GM21576 (cell line): ENCODE results near the gene COL18A1.

Experiments used
- ATAC-seq: cut with Tn5 transposase; IDR thresholded peaks from one replicate; pipeline ENCODE4 v1.9.1; 2021; ENCODE audit warnings: mild to moderate bottlenecking, moderate library complexity; ENCODE audit not compliant: unreplicated experiment

Gene COL18A1

DNA sequence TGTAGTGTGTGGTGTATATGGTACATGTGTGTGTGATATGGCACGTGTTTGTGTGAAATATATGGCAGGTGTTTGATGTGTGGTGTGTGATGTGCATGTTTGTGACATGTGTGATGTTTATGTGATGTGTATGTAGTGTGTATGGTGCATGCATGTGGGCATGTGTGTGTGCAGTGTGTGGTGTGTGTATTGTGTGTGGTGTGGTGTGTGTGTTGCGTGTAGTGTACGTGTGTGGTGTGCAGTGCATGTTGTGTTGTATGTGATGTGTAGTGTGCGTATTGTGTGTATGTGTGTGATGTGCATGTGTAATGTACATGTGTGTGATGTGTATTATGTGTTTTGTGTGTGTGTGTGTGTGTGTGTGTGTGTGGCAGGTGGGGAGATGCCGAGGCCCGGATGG, 71.6 kb downstream of the COL18A1 start:
- ATAC-seq = no peak

DNA sequence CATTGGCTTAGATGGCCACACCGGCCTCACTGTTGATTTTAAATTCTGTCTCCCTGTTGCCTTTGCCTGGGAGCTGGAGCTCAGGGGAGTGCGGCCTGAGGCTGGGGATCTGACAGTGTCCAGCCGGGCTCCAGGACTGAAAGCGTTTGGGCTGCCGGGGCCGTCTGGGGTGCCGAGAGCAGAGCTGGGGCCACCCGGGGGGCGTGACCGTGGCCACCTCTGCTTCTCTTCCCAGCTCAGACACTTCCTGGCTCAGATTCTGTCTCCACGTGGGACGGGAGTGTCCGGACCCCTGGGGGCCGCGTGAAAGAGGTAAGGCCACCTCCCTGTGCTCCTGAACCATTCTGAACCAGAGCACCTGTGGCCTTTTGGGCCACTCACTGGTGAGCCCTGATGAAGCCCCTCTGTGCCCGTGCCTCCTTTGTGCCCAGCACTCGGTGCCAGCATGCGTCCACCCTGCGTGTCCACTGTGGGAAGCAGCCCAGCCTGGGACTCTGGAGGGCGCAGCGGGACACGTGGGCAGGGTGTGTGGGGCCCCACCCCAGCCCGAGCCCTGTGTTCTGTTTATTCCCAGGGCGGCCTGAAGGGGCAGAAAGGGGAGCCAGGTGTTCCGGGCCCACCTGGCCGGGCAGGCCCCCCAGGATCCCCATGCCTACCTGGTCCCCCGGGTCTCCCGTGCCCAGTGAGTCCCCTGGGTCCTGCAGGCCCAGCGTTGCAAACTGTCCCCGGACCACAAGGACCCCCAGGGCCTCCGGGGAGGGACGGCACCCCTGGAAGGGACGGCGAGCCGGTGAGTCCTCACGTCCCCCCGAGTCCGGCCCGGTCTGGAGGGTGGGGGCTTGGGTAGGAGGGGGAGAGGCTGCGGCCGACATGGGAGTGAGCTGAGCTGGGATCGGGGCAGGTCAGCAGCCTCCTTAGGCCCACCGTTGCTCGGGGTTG, 72.5 kb downstream of the COL18A1 start:
- no peak for ATAC-seq

DNA sequence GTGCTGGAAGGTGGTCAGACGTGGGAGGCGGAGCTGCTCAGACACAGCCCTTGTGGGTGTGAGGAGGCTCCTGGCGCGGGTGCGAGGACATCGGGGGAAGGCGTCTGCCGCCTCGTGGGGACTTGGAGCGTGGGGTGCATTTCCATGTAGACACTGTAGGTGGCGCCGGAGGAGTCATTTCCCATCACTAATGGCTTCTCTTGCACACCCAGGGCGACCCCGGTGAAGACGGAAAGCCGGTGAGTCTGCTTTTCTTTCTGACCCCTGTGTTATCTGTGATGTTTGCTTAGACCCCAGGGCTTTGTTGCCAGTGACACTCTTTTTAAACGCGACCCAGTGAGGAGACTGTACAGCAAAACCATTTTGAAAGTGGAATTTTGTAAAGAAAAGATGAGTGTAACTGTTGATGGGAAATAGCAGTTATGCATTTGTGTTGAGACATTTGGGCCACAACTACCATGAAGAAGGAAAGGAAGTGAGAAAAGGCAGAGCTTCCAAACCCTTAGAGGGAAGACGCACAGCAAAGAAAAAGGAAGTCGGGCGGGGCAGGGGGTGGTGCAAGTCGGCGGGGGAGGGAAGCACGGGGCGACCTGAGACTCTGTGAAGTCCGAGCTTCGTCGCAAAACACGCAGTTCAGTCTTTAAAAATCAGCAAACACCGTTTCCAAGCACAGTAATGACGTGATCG, 73.3 kb downstream of the COL18A1 start:
- ATAC-seq = no peak

DNA sequence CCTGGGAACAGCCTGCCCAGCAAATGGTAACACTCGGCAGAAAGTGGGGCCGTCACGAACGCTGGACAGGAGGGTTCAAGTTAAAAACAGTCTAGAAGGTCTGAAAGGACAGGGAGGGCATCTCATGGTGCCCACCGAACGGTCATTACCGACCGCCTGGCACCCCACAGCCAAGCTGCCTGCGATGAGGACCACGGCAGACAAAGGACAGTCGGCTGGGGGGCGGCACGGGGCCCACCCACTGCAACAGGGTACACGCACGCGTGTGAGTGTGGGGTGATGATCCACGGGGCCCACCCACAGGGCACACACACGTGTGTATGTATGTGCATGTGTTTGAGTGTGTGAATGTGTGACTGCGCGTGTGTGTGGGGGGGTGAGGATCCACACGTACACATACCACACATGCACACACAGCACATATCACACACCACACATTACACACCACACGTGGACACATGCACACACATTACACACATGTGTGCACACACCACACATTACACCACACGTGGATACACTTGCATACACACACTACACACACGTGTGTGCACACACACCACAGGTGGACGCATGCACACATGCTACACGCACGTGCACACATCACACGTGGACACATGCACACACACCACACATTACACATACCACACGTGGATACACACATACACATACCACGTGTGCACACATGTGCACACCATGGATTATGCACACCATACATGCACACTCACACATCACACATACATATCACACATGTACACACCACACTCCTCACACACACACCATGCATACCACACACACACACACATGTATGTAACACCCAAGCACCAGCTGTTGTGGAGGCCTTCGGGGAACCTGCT, 74.1 kb downstream of the COL18A1 start:
- no peak for ATAC-seq

DNA sequence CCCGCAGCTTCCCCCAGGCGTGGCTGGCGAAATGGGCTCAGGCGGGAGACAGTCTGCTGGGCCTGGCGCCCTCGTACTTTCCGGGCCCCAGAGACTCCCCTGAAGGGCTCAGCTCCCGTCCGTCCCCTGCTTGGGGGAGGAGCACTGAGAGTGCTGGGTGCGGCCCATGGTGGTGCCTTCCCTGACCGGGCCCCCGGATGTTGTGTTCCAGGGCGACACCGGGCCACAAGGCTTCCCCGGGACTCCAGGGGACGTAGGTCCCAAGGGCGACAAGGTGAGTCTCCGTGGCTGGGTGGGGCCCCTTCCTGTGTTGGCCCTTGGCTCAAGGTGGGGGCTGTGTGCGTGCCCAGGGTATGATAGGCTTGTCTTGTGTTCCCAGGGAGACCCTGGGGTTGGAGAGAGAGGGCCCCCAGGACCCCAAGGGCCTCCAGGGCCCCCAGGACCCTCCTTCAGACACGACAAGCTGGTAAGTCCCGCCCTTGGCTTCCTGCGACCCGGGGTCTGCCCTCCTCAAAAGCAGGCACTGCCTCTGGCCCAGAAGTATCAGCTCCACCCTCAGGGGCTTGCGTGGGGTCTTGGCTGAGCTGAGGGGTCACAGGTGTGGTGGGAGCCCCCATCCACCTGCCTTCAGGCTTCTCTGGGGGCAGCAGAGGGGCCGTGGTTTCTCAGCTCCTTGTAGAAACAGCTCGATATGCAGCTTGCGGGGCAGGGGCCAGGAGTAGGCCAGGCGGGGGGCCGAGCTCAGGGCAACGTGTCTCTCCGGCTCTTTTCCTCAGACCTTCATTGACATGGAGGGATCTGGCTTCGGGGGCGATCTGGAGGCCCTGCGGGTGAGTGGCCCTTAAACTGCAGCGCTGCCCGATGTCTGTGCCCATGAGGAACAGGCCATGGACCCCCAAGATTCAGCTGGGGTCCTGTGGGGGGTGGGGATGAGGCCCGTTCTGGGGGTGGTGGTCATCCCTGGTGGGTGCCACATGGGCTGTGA, 75.0 kb downstream of the COL18A1 start:
- ATAC-seq = no peak

DNA sequence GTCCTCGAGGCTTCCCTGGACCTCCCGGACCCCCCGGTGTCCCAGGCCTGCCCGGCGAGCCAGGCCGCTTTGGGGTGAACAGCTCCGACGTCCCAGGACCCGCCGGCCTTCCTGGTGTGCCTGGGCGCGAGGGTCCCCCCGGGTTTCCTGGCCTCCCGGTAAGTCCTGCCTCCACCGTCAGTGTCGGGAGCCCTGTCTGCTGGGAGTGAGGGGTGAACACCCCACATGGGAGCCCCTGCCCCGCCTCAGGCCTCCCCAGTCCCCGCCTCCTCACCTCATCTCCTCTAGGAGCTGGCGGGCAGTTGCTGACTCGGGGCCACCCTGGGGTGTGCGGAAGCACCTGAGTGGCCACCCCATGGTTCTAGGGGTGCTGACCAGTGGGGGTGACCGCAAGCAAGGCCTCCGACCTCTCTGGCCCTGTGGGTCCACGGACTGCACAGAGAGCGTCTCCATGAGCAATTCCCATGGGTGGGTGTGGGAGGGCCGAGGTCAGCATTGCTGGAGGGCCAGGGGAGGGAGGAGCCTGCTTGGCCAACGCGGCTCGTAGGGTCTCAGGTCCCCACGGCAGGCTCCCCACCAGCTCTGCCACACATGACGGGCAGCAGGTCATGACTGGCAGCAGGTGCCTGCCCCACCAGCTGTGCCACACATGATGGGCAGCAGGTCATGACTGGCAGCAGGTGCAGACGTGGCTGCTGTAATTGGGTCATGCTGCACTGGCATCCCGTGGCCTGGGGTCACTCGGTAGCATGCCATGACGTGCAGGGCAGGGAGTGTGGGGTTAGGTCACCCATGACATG, 75.9 kb downstream of the COL18A1 start:
- no peak for ATAC-seq

DNA sequence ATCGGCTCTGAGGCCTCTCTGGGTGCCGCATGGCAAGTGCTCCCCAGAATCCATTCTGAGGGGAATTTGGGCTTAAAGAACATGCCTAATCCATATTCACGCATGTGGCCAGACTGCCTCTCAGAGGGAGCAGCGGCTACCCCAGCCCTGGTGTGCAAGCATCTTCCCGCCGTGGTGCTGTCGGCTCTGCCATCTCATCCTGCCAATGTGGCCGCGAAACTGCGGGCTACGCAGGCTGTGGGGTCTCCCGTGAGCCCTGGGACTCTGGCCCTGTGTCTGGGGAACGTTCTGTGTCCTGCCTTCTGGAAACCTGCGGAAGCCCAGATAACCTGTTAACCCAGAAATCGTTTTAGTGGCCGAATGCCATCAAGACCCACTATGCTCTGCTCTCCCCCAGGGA, 76.6 kb downstream of the COL18A1 start:
- no peak for ATAC-seq

DNA sequence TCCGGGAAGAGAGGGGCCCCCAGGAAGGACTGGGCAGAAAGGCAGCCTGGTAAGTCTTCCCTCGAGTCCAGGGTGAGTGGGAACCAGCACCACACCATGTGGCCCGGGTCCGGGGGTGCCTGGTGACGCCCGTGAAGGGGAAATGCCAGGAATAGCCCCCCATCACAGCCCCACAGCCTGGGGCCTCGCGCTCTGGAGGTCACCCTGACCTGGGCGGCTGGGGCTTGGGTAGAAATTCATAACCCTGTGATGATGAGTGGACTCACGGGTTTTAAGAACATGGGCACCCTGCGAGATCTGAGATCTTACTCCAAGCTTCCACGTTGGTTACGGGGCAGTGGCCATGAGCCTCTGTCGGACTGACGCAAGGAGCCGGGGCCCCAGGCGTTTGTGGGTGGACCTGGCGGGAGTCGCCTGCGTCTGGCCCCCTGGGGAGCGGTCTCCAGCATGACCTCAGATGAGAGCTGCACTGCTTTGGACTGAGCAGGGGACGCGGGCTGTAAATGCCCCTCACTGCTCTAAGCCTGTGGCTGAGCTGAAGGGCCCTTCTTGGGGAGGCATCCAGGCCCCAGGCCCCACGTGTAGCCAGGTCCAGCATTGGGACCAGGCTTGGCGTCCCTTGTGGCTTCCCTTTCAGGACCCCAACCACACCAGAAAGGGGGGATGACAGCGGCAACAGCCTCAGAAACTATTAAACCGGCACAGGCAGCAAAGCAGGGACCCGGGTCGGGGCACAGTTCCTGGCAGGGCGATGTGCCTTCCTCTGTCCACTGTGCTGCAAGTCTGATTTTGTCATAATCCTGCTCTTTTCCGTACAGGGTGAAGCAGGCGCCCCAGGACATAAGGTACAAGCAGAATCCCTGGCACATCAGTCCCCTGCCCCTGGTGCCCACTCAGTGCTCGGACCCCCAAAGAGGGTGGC, 77.3 kb downstream of the COL18A1 start:
- ATAC-seq = no peak

DNA sequence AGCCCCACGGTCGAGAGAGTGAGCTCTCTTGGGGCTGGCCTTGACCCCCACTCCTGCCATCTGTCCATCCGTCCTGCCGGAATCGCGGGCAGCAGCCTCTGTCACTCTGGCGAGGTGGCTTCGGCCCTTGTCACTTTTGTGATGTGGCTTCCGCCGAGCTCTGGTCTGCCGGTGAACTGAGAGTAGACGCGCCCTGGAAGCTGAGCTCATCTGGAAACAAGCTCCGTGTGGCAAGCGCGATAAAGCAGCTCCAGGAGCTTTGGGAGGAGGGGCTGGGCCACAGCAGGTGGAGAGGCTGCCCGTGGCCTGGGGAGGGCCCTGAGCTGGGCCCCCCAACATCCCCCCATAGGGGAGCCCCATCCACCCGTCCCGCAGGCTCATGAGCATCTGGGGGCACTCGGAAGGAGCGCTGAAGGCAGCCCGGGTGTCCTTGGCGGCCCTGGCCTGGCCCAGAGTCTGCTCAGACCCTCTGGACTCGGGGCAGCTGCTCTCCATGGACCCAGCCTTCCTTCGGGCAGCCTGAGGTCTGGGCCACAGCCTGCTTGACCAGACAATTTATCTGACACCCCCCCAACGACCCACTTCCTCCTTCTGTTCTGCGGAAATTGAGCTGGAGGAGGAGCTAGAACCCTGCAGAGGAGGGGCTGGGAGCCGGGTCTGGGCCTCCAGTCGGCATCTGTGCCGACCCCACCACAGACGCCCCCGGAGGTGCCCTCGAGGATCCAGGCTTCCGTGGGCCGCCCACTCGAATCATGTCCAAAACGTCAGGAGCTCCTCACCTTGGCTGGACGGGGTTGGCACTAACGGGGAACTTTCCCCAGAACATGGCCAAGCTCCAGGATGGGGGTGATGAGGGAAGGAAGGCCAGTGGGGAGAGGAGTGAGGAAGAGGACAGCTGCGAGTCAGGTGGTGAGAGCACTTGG, 78.2 kb downstream of the COL18A1 start:
- no peak for ATAC-seq

DNA sequence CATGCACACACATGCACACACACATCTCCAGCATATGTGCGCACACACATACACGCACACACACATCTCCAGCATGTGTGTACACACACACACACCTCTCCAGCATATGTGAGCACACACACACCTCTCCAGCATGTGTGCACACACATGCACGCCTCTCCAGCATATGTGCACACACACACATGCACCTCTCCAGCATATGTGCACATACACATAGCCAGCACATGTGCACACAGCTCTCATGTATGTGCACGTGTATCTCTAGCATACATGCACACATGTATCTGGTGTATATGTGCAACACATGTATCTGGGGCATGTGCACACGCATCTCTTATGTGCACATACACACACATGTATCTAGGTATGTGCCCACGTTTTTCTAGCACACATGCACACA, 79.4 kb downstream of the COL18A1 start:
- ATAC-seq = no peak

DNA sequence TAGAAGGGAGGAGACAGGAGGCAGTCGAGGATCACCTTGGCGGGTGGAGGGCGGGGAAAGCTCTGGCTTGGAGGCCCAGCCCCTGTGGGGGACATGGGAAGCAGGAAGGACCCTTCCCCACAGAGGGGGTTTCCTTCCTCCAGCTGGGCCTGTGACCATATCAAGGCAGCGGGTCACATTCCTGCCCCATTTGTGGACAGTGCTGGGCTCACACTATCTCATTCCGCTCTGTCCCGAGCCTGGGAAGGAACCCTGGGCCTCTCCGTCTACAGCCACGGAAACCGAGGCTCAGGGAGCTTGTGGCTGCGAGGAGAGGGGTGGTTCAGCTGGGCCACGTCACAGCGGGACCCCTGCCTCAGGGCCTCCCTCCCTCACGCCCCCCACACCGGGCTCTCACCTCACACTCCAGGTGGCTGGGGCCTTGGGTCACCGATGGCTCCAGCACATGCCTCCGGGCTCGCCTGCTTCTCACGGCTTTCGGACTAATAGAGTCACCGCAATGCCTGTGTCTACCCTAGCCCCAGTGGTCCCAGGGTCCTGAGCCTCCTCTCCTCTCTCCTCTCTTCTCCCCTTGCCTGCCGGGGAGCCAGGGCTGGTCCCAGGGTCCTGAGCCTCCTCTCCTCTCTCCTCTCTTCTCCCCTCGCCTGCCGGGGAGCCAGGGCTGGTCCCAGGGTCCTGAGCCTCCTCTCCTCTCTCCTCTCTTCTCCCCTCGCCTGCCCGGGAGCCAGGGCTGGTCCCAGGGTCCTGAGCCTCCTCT, 80.9 kb downstream of the COL18A1 start:
- ATAC-seq = no peak

DNA sequence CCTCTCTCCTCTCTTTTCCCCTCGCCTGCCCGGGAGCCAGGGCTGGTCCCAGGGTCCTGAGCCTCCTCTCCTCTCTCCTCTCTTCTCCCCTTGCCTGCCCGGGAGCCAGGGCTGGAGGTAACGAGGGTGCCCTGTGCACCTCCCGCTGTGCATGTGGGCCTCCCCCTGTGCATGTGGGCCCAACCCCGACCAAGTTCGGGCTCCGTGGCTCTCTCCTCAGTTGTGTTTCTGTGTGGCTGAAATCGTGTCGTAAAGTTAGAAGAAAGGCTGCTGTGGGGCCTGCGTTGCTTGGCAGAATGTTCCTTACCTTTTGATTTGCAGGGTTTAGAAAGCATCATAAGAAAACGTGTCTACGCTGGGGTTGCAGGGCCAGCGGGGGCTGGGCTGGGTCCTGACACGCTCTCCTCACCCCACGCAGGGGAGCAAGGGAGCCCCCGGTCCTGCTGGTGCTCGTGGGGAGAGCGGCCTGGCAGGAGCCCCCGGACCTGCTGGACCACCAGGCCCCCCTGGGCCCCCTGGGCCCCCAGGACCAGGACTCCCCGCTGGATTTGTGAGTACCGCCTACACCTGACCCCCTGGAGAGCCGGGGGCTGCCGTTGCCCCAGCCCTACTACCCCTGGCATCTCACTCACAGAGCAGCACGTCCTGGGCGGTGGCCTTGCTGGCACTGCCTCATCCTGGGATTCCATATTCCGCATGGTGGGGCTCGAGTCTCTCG, 81.6 kb downstream of the COL18A1 start:
- ATAC-seq = no peak

DNA sequence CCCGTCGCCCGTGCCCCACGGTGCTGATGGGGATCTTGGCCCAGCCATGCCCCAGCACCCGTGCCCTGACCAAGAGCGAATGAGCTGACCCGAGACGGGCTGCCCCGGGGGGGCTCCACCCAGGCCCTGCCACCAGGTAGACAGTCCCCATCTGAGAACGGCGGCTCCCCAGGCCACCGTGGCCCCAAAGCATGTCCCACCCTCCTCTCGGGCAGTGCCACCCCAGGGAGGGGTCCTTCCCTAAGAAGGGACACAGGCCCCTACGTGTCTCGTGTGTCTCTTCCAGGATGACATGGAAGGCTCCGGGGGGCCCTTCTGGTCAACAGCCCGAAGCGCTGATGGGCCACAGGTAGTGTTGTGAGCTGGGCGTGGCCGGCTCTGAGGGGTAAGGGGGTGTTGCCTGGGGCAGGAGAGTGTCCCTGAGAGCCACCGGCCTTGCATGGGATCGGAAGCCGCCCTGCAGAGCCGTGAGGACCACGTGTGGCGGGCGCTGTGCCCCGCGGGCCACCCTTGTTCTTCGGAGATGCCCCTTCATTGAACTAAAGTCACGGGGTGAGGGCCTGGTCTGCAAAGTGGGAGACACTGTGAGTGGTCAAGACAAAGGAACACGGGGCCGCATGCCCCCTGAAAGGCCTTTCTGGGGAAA, 82.3 kb downstream of the COL18A1 start:
- ATAC-seq = no peak

DNA sequence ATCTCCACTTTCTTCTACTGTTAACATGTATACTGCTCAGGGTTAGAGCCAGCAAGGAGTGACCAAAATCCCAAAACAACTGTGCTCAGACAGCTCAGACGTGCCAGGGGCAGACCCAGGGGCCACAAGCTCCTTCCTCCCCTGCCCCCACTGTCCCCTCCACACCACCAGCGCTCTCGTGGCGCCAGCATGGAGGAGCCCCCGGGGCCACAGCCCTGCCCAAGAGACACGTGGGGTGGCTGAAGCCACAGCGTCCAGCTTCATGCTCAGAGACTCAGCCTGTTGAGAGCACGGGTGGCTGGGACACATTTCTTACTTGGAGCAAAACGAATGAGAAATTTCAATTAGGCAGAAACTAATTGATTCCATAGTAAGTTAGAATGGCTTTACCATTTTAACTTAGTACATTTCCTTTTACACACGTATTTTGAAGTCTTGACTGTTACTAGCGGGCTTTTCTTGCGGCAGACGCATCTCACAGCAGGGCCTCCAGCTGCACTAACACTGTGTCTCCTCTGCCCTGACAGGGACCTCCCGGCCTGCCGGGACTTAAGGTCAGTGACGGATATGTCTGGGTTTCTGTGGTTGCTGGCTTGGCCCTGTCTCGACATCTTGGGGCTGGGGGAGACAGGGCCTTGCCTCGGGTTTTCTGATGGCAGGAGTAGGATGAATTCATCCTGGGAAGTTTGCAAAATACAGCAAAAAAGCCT, 83.1 kb downstream of the COL18A1 start:
- no peak for ATAC-seq
